HG03521 (cell line): ENCODE measurements around the gene TST.

Source experiments
- ATAC-seq: cut with Tn5 transposase; IDR thresholded peaks from one replicate; pipeline ENCODE4 v1.9.1; 2021; ENCODE audit warnings: mild to moderate bottlenecking, moderate library complexity; ENCODE audit not compliant: unreplicated experiment

Gene TST

GRCh38 chr22:37016134-37016910 lies 2.9 kb downstream of the TST start:
- no peak for ATAC-seq

- no peak for ATAC-seq
These were observed 3.7 kb downstream of the TST start for GRCh38 chr22:37015587-37015878.

GRCh38 chr22:37014835-37015586 lies 4.2 kb downstream of the TST start:
- ATAC-seq: no peak

GRCh38 chr22:37014415-37014806 lies 4.8 kb downstream of the TST start:
- ATAC-seq: no peak

- ATAC-seq: no peak
These were observed 6.3 kb downstream of the TST start for GRCh38 chr22:37012956-37013355.

GRCh38 chr22:37012262-37012904 lies 6.9 kb downstream of the TST start:
- no peak for ATAC-seq

- no peak for ATAC-seq
These were observed 7.8 kb downstream of the TST start for GRCh38 chr22:37011472-37011871.

GRCh38 chr22:37010976-37011375 lies 8.3 kb downstream of the TST start:
- no peak for ATAC-seq

GRCh38 chr22:37010174-37010573 lies 9.1 kb downstream of the TST start:
- no peak for ATAC-seq

- ATAC-seq: no peak
These were observed 9.8 kb downstream of the TST start for GRCh38 chr22:37009490-37009889.

GRCh38 chr22:37008365-37008764 lies 10.9 kb downstream of the TST start:
- no peak for ATAC-seq

- no peak for ATAC-seq
These were observed 11.6 kb downstream of the TST start for GRCh38 chr22:37007651-37008050.

GRCh38 chr22:37002633-37003032 lies 16.6 kb downstream of the TST start:
- no peak for ATAC-seq

- no peak for ATAC-seq
These were observed 17.4 kb downstream of the TST start for GRCh38 chr22:37001826-37002225.

- no peak for ATAC-seq
These were observed 18.3 kb downstream of the TST start for GRCh38 chr22:37000676-37001534.

- ATAC-seq: no peak
These were observed 19.8 kb downstream of the TST start for GRCh38 chr22:36999463-36999862.

- no peak for ATAC-seq
These were observed 20.5 kb downstream of the TST start for GRCh38 chr22:36998620-36999351.

GRCh38 chr22:36997746-36998145 lies 21.5 kb downstream of the TST start:
- ATAC-seq: no peak

GRCh38 chr22:36991206-36991605 lies 28.0 kb downstream of the TST start:
- no peak for ATAC-seq

GRCh38 chr22:36990457-36990856 lies 28.8 kb downstream of the TST start:
- no peak for ATAC-seq
